ENCODE results near the gene NKAIN2. TPM values are rescaled to one million over a fixed set of nuclear protein-coding genes. Genes with fewer than 3 reads are reported as not detected.

The NKAIN2 gene
- total RNA-seq, 1 experiment from 2014 or later: 2.2 TPM

GRCh38 chr6:124433387-124434160 is 629.9 kb downstream of the NKAIN2 start:
- intact Hi-C loops (cut with micrococcal nuclease; ENCODE audit: unreplicated experiment): no loop called here
- DNase-seq (ENCODE audit: low spot score): no peak
- no peaks in the 10 kb centered on the region for H3K36me3 ChIP-seq (ENCODE audit: insufficient read depth, low read length, poor library complexity, severe bottlenecking)
- no TSS peak for BruUV-seq (replicated peaks)
- H3K4me1 ChIP-seq (ENCODE audit: insufficient read depth, low read length, poor library complexity, severe bottlenecking): no peaks in the 10 kb centered on the region
- ChIA-PET CTCF (no interaction called here), POLR2A (ENCODE audit: low non-redundant PET) (no interaction called here)
- no peak overlapping the region for H3K4me3 ChIP-seq (ENCODE audit: low read depth, low read length, poor library complexity, severe bottlenecking)
- H3K9me3 ChIP-seq (ENCODE audit: low read depth, low read length, poor library complexity, severe bottlenecking): no peaks in the 10 kb centered on the region
- TF ChIP-seq EZH2 (IDR thresholded peaks at IDR 0.05; ENCODE audit: borderline replicate concordance, low read depth, low read length, poor library complexity, severe bottlenecking): no peak
- TF ChIP-seq, protein P1, sequence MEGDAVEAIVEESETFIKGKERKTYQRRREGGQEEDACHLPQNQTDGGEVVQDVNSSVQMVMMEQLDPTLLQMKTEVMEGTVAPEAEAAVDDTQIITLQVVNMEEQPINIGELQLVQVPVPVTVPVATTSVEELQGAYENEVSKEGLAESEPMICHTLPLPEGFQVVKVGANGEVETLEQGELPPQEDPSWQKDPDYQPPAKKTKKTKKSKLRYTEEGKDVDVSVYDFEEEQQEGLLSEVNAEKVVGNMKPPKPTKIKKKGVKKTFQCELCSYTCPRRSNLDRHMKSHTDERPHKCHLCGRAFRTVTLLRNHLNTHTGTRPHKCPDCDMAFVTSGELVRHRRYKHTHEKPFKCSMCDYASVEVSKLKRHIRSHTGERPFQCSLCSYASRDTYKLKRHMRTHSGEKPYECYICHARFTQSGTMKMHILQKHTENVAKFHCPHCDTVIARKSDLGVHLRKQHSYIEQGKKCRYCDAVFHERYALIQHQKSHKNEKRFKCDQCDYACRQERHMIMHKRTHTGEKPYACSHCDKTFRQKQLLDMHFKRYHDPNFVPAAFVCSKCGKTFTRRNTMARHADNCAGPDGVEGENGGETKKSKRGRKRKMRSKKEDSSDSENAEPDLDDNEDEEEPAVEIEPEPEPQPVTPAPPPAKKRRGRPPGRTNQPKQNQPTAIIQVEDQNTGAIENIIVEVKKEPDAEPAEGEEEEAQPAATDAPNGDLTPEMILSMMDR (conservative IDR thresholded peaks at IDR 0.05; ENCODE audit: low read depth, low read length): no peak
- H3K27me3 ChIP-seq (replicated peaks; ENCODE audit: insufficient read depth, low read depth, low read length, poor library complexity): no peaks in the 10 kb centered on the region
- no peak overlapping the region for H3K27ac ChIP-seq (ENCODE audit: low read depth, low read length, poor library complexity, severe bottlenecking)

DNA sequence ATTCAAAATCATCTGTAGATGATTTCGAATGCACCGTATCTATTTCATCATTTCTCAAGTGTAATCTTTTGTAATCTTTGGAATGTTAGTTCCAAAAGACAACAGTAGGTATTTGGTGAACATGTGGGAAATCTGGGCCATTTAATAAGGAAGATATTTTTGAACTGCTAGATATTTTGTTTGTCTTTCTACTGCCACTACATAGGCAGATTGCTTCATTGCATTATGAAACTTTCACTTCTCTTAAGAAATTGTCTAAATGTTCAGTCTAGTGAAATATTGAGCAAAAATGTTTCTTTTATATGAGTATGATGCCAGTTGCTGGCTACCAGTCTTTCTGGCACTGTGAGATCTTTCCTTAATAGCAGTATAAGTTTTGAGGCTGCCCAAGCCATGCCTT is 630.8 kb downstream of the NKAIN2 start:
- POLR2A ChIA-PET (ENCODE audit: low non-redundant PET): no interaction called here
- H3K9me3 ChIP-seq (ENCODE audit: low read depth, low read length, poor library complexity, severe bottlenecking): no peaks in the 10 kb centered on the region
- H3K4me3 ChIP-seq (ENCODE audit: low read depth, low read length, poor library complexity, severe bottlenecking): no peak overlapping the region
- H3K27me3 ChIP-seq (replicated peaks; ENCODE audit: insufficient read depth, low read depth, low read length, poor library complexity): no peaks in the 10 kb centered on the region
- H3K36me3 ChIP-seq (ENCODE audit: insufficient read depth, low read length, poor library complexity, severe bottlenecking): no peaks in the 10 kb centered on the region
- TF ChIP-seq, protein P1 (conservative IDR thresholded peaks at IDR 0.05; ENCODE audit: low read depth, low read length): no peak
- TF ChIP-seq EZH2 (IDR thresholded peaks at IDR 0.05; ENCODE audit: borderline replicate concordance, low read depth, low read length, poor library complexity, severe bottlenecking): no peak
- DNase-seq (ENCODE audit: low spot score): no peak
- no TSS peak for BruUV-seq (replicated peaks)
- intact Hi-C loops (cut with micrococcal nuclease; ENCODE audit: unreplicated experiment): no loop called here
- CTCF ChIA-PET: no interaction called here
- H3K27ac ChIP-seq (ENCODE audit: low read depth, low read length, poor library complexity, severe bottlenecking): no peak overlapping the region
- H3K4me1 ChIP-seq (ENCODE audit: insufficient read depth, low read length, poor library complexity, severe bottlenecking): no peaks in the 10 kb centered on the region

- CTCF ChIA-PET: no interaction called here
- POLR2A ChIA-PET (ENCODE audit: low non-redundant PET): no interaction called here
- no peaks in the 10 kb centered on the region for H3K9me3 ChIP-seq (ENCODE audit: low read depth, low read length, poor library complexity, severe bottlenecking)
These were observed 633.1 kb downstream of the NKAIN2 start for GRCh38 chr6:124436803-124437202.

More at GRCh38 chr6:124436803-124437202, 633.1 kb downstream of the NKAIN2 start:
- intact Hi-C loops (cut with micrococcal nuclease; ENCODE audit: unreplicated experiment): no loop called here
- Histone ChIP-seq H3K4me3 (ENCODE audit: low read depth, low read length, poor library complexity, severe bottlenecking) (no peak overlapping the region), H3K4me1 (ENCODE audit: insufficient read depth, low read length, poor library complexity, severe bottlenecking) (no peaks in the 10 kb centered on the region), H3K27ac (ENCODE audit: low read depth, low read length, poor library complexity, severe bottlenecking) (no peak overlapping the region), H3K36me3 (ENCODE audit: insufficient read depth, low read length, poor library complexity, severe bottlenecking) (no peaks in the 10 kb centered on the region), H3K27me3 (replicated peaks; ENCODE audit: insufficient read depth, low read depth, low read length, poor library complexity) (no peaks in the 10 kb centered on the region)
- BruUV-seq (replicated peaks): no TSS peak
- TF ChIP-seq, protein P1 (conservative IDR thresholded peaks at IDR 0.05; ENCODE audit: low read depth, low read length): no peak
- no peak for TF ChIP-seq EZH2 (IDR thresholded peaks at IDR 0.05; ENCODE audit: borderline replicate concordance, low read depth, low read length, poor library complexity, severe bottlenecking)
- no peak for DNase-seq (ENCODE audit: low spot score)
